Prostate gland (tissue), 2 donors: Measurements from ENCODE around the gene PPP1R13L.

ENCODE experiments used
- CTCF ChIP-seq, 4 experiments: fragments of 200-600 bp in 2 of 4; fragments of 450-650 bp in 2 of 4; sonication (generic) in 2 of 4; IDR thresholded peaks; 1 replicate in 3 of 4; 2 replicates in 1 of 4; pipeline ENCODE4 v1.5.1; 2016 to 2019; ENCODE audit warnings: antibody characterized with exemption in 4 of 4, mild to moderate bottlenecking in 2 of 4, moderate library complexity in 2 of 4
- POLR2A ChIP-seq: fragments of 450-650 bp; IDR thresholded peaks from one replicate; pipeline ENCODE4 v1.6.1; 2016; ENCODE audit warnings: antibody characterized with exemption, mild to moderate bottlenecking

- TF ChIP-seq CTCF (IDR thresholded peaks at IDR 0.05) = no peak
- TF ChIP-seq POLR2A = no peak
Observed at GRCh38 chr19:45349126-45349415, 55.8 kb downstream of the PPP1R13L start.
